Fibroblast of pulmonary artery (primary cell): ENCODE data around the gene FHOD1.

Experiments used
- DNase-seq: peaks from one replicate; pipeline ENCODE4 v3.0.0-alpha.2; 2010; ENCODE audit warnings: low read depth
- H3K4me3 ChIP-seq: replicated peaks from 2 replicates; pipeline ENCODE4 v1.5.1; 2011; ENCODE audit warnings: low read depth, mild to moderate bottlenecking, control low read depth, low read length, moderate library complexity
- CTCF ChIP-seq: IDR thresholded peaks from 2 replicates; pipeline ENCODE4 v1.5.1; 2011; ENCODE audit warnings: mild to moderate bottlenecking, control low read depth, low read length, inconsistent platforms; ENCODE audit errors: missing control alignments

The FHOD1 gene

GRCh38 chr16:67179421-67180080 is 67.7 kb downstream of the FHOD1 start:
- no peak for TF ChIP-seq CTCF
- no peak for DNase-seq
- no peak overlapping the region for H3K4me3 ChIP-seq
